NCI-H748 (cell line): ENCODE results near the gene SLC12A4.
A peak's percentile ranks its signal among the peaks of the same experiment; 100 is the strongest.
"Not testable (repeated sequence)": the region's sequence is repeated elsewhere in the genome, so short reads cannot be mapped to it uniquely, and the experiment has no call there.

ENCODE experiments used
- DNase-seq: peaks from one replicate; lab custom pipeline; 2025; ENCODE audit not compliant: unreplicated experiment; lab: John Stamatoyannopoulos, UW

The SLC12A4 gene

DNA sequence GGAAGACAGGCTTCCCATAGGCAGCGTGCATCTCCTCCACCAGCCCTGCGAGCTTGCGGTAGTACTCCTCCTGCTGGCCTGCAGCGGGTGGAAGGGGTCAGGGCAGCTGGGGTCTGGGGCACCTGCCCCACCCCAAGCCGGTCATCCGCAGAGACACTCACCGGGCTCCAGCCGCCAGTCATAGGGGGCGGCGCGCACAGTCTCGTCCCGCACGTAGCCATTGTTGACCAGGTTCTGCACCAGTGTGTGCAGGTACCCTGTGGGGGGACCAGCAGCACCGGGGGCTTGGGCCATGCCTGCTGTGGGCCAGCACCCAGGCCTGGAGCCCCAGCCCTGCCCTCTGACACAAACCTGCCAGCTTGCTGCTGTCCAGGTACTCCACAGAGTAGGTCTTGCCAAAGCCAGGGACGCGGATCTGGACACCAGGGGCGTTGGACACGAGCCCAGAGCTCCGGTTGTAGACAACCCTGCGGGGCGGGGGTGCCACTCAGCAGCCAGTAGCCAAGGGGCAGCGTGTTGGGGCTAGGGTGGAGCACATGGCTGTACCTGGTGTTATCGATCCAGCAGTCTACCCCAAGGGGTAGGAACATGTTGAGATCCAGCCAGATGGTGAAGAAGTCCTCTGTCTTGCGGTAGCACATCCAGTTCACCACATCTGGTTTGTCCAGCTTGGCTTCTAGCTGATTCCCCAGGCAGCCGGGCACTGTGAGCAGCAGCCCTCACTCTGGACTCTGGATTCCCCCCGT lies 25.8 kb downstream of the SLC12A4 start:
- DNase-seq, result no peak

DNA sequence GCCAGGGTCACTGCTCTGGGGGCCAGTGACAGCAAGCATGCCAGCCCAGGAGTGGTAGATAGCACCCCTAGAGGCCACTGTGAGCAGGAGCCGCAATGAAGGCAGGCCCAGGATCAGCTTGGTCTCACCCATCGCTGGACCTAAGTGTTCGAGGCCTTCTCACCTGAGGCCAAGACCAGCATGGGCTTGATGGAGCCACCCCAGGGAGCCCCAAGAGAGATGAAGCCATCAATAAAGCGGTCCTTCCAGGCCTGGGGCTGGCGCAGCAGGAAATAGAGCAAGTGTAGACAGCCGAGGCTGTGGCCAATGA lies 26.3 kb downstream of the SLC12A4 start:
- DNase-seq, result peak; percentile 13

DNA sequence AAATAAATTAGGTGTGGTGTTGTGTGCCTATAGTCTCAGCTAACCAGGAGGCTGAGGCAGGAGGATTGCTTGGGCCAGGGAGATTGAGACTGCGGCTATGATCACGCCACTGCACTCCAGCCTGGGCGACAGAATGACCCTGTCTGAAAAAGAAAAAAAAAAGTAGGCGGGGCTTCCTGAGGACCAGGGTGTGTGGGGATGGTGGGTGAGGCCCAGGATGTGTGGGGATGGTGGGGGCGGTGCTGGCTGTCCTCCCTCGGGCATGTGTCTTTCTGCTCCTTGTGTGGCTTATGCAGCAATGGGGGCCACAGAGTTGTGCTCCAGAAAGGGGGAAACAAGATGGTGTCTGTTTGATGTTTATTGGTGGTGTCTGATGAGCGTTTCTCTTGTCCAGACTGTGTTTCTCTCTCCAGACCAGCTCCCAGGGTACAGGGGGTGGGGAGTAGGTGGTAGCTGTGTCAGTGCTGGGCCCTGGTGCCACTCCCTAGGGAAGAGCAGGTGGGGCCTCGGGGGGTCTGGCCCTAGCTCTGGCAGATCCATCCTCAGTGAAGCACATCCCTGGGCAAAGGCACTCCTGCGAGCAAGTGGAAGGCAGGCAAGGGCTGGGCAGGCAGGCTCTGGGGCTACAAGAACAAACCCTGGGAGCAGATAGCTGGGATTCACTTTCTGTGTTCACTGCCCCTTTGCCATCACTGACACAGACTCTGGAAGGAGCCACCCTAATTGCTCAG lies 26.8 kb downstream of the SLC12A4 start:
- DNase-seq, result no peak

DNA sequence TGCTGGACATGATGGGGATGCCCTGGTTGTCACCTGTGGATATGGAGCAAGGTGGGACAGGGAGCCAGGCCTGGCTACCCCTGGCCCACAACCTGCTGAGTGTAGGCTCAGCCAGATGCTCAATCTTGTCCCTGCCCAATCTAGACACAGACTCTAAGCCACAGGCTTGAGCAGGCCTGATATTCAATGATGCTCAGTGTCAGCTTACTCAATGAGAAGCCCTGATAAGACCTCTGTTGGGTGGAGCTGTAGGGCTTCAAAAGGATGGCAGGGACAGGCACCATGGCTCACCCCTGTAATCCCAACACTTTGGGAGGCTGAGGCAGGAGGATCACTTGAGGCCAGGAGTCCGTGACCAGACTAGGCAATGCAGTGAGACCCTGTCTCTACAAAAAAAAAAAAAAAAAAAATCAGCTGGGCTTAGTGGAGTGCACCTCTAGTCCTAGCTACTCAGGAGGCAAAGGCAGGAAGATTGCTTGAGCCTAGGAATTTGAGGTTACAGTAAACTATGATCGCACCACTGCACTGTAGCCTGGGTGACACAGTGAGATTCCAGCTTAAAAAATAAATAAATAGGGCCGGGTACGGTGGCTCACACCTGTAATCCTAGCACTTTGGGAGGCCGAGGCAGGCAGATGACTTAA lies 27.9 kb downstream of the SLC12A4 start:
- DNase-seq, result no peak

DNA sequence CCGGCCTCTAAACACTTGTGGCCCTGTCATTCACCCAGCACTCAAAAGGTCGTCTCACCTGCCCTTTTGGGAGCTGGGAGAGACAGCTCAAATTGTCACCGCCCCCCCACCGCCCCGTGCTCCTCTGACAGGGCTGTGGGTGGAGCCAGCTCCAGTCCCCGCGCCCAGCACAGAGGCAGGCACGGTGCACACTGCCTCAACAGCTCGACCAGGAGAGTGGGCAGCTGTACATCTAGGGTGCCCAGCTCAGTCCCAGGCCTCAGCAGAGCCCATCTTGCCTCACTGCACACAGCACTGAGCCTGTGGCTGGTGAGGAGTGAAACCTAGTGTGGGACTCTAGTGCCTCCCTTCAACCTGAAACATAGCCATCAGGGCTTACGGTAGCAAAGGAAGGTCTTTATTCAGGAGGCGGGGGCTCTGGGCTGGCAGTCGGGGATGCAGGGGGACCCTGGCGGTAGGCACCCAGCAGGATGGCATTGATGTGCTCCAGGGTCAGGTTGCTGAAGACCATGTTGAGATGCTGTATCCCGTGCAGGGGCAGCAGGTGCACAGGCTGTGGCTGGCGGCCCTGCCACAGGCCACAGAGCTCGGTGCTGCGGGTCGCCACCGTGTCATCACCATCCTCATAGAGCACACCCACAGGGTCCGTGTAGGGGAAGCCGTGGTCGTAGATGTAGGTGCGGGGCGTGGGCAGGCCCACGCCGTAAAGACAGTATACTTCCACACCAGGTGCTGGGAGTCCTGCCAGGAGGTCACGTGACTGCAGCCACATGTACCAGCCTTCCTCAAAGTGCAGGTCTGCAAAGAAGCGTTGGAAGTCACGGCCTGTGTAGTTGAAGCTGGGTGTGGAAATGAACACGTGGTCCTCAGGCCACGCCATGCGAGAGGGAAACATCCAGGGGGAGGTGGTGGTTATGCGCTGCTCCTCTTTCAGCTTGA lies 28.7 kb downstream of the SLC12A4 start:
- no peak for DNase-seq

DNA sequence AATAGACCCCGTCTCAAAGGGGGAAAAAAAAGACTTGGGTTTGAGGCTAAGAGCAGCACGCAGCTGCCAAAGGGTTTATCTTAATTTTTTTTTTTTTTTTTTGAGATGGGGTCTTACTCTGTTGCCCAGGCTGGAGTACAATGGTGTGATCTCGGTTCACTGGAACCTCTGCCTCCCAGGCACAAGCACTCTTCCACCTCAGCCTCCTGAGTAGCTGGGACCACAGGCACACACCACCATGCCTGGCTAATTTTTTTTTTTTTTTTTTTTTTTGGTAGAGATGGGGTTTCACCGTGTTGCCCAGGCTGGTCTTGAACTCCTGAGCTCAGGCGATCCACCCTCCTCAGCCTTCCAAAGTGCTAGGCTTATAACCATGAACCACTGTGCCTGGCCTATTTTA lies 30.7 kb downstream of the SLC12A4 start:
- DNase-seq, result not testable (repeated sequence)

DNA sequence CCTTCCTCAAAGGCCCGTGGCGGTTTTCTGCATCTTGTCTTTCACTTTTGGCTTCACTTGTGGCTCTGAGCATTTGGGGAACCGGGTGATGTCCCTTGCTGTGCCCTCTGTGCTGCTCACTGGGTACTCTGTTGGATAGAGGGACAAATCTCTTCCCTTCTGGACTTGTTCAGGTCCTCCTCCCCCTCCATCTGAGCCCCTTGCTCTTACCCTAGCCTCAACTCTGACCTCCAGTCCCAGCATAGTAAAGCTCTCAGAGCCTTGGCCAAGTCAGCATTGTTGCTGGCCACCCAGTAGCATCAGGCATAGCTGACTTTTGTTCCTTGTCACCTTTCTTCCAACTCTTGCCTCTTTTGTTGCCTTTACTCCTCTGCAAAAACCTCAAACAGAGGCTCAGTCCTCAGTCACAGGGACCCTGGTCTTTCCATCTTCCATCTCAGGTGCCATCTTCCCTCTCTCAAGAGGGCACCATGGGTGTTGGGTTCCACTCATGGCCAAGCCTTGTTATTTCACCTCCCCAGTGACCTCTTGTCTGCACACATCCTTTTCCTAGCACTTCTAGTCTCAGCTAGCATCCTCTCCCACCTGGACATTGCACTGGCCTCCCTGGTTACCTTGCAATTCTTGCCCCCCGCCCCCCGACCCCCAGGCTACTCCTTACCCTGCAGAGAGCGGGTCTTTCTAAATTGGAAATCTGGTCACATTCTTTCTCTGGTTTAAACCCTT lies 31.4 kb downstream of the SLC12A4 start:
- no peak for DNase-seq

DNA sequence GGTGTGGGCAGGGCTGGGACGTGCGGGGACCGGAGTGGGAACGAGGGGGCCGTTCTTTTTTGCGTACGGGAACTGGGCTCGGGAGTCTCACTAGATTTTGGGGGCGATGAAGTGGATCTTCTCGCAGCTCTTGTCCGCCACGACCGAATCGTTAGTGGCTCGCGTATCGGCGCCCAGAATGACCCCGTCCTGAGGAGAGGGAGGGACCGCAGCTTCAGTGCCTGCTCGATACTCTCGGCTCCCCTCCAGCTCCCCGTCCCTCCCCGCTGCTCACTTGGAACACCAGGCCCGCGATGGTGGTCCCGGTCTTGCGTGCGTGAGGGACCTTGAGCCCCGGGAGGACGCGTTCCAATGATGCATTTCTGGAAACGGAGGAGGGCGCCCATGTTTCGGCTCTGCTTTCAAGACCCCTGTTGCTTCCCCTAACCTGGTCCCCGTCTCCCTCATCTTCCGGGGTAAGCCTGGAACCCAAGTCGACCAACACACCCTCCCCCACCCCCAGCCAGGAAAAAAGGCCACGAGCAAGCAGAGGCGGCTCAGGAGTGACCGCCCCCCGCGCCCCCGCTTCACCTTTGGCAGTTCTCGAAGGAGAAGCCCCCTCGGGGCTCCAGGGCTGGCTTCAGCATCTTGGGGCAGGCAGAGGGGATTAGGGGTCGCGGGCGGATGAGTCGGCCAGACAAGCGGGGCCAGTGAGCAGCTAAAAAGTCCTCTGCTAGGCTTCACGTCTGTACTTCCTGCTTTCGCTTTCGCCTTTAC lies 32.1 kb downstream of the SLC12A4 start, which contains the start of gene PSMB10:
TSS of gene PSMB10 (minus strand) at position 727 of the 756 bp plus-strand sequence. CDS start at position 626, 101 bp downstream.
- peak; percentile 57 for DNase-seq

DNA sequence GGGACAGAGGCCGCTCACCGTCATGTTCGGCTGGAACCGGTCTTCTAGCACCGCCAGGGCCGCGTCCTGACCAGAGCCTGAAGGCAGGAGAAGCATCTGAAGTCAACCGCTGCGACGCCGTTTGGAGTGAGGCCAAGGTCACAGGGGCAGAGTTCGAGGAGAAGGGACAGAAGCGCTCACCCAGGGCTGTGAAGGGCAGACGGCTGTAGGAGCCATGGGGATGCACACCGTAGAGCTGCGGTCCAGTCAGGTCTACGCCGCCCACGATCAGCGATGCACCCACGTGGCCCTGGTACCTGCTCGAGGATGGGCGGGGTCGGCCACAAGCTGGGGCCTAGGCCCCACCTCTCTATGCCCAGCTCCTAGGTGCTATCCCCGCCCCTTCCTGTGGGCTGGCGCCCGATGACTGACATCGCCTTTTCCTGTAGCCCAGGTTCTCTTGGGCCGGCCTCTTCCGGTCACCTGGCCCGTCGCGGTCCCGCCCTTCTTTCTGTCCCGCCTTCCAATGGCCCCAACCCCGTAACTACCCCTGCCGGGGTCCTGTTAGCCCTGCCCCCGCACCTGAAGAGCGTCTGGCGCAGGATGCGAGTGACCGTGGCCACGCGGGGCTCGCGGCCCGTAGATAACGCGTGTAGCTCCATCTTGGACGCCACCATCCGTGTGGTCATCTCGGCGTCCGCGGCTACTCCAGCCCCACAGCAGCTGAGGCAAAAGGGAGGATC lies 32.9 kb downstream of the SLC12A4 start:
- DNase-seq, result peak; percentile 97

DNA sequence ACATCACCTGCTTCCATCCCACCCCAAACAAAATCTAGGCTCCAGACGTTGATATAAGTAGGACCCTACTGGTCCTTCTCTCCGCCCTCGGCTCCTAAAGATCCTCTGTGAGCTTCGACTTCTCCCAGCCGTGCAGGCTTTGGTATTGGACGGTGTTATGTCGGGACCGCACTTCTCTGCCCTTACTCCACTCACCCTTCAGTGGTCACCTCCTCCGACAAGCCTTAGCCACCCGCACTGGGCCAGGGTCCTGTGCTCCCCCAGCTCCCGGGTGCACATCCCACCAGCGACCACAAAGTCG lies 33.4 kb downstream of the SLC12A4 start:
- peak; percentile 42 for DNase-seq

DNA sequence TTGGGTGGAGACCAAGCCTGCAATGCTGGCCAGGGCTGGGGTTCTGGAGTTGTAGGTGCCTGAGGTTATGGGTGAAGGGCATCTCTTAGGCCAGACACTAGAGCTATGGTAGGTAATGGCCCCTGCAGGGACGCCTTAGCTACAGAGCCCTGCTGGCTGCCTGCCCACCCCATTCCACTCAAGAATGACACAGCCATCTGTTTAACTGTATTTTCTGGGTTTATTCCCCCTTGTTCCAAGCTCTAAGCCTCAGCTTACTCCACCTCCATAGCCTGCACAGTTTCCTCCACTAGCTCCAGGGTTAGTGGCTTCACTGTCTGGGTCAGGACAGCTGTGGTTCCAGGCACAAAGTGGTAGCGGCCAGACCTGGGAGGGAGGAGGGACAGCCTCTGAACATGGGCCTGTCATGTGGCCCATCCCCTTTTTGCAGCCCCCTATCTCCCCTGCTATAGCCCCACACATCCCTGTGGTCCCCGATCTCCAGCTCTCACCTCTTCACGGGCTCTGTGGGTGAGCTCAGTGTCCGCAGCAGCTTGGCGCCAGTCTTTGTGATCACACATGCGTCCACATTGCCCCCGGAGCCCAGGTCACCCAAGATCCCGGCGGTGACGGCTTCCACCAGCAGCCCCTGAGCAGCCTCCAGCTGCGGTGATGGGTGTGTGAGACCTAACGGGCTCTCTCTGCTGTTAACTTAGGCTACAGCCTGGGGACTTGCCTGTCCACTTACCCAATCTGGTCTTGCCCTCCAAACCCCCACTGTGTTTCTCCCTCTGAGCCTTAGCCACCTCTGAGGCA lies 33.9 kb downstream of the SLC12A4 start:
- DNase-seq, result no peak

DNA sequence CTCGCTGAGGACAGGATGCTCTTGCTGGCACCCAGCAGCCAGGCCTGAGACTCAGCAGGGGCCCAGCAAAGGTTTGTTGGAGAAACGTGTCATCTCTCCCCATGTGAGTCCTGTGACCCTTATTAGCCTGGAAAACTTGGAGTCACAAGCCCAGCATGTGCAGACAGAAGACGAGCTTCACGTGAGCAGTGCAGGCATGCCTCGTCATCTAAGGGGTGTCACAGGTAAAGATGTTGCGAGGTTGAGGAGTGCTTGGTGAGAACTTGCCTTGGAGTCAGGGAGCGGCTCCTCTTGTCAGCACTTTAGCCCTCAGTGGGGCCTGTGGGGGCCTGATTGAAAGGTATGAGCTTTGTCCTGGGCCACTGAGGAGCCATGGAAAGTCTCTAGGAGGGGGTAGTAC lies 34.6 kb downstream of the SLC12A4 start:
- DNase-seq, result no peak

DNA sequence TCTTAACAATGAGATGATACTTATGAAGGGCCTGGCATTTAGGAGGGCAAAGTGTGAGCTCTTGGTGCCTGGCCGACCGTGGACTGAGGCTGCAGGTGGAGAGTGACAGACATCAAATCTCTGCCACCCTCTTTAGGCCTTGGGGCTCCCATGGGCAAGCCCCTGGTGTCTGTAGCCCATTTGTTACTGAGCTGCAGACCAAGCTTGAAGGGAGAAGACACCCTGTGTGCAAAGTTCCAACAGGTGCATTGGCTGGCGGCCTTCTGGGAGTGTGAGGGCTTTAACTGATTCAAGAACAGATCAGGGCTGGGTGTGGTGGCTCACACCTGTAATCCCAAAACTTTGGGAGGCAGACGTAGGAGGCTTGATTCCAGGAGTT lies 36.0 kb downstream of the SLC12A4 start:
- no peak for DNase-seq

DNA sequence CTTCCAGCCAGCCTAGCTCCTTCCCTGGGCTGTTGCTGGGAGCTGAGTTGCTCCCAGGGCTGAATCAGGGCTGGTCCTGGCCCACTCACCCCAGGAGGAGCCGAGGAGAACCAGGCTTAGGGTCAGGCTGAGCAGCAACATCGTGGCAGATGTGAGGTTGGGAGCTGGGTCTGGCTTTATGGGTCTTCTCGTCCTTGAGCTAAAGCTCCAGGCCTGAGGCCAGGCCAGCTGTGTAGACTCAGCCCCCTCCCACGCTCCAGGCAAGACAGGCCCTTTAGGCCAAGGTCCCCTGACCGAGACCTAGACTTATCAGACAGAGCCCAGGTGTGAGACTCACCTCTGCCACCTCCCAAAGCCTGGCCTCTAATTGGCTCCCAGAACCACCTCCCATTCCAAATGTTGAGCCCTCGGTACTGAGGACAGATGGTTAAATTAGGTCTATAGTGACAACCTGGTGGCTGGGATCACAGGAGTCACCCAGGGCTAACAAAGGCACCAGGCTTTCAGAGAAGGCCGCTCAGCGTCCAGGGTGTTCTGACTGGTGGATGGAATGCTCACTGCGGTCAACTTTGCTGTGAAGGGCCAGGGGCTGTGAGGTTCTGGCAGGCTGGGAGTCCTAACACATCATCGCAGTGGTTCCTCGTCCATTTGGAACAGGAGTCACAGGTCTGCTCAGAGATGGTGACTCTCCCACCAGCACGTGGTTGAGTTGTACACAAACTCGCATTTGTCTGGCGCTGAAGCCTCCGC lies 36.5 kb downstream of the SLC12A4 start, which contains the start of gene CTRL:
TSS of gene CTRL (minus strand) at position 151 of the 750 bp plus-strand sequence. CDS start at position 141, 10 bp downstream.
- no peak for DNase-seq

DNA sequence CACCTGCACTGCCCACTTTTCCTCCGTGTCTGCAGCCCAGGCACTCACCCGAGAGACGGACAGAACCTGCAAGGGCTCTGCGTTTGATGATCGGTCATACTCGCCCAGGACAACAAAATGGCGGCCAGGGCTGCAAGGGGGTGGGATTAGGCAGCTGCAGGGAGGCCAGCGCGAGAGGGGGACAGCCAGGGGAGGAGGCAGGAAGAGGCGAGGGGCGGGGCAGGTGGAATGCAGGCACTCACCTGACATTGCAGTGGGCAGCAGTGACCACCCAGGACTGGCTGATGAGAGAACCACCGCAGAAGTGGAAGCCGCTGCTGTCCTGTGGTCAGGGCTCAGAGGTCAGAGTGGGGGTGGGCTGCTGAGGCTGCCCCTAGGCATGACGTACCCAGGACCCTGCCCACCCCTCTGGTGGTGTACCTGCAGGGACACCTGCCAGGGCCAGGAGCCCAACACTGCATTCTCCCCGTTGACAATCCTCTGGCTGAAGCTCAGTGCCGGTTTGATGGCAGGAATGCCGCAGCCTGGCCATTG lies 37.7 kb downstream of the SLC12A4 start:
- no peak for DNase-seq

DNA sequence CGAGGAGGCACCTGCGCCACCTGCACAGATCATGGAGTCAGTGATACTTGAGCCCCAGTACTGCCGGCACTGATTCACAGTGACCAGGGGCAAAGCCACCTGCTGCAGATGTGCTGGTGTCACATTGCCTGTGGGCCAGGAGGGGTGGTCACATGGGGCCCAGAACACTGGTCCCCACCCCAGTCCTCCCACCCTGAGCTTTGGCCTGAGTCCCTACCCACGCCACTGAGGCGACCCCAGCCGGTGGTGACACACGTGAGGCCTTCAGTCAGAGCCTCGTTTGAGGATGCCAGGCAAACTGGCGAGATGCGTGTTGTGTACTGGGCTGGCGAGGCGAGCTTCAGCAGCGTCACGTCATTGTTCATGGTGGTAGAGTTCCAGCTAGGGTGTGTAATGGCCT lies 38.2 kb downstream of the SLC12A4 start:
- no peak for DNase-seq
